ENCODE data around the gene LNP1.

DNA sequence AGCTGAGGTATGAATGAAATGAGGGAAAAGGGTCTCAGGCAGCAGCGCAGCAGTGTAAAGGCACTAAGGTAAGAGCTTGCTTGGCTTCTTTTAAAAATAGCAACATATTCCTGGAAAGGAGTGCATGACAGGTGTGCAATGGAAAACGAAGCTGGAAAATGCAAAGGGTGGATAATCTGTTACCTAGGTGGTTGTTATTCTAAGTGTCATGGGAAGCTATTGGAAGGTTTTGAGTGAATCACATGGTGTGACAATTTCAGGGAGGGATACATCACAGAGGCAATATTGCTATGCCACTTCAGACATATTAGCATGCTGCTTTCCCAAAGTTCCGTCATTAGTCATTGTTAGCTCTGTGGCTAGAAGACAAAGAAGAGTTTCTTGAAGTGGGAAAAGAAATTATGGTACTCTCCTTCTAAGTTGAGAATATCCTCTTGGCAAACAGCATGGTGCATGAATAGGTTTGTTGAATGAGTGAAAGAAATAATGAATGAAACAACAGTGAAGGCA lies 62.4 kb downstream of the LNP1 start:
- TF ChIP-seq, protein P1, sequence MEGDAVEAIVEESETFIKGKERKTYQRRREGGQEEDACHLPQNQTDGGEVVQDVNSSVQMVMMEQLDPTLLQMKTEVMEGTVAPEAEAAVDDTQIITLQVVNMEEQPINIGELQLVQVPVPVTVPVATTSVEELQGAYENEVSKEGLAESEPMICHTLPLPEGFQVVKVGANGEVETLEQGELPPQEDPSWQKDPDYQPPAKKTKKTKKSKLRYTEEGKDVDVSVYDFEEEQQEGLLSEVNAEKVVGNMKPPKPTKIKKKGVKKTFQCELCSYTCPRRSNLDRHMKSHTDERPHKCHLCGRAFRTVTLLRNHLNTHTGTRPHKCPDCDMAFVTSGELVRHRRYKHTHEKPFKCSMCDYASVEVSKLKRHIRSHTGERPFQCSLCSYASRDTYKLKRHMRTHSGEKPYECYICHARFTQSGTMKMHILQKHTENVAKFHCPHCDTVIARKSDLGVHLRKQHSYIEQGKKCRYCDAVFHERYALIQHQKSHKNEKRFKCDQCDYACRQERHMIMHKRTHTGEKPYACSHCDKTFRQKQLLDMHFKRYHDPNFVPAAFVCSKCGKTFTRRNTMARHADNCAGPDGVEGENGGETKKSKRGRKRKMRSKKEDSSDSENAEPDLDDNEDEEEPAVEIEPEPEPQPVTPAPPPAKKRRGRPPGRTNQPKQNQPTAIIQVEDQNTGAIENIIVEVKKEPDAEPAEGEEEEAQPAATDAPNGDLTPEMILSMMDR (conservative IDR thresholded peaks at IDR 0.05; ENCODE audit: low read length), result no peak
- no peak for TF ChIP-seq EZH2phosphoT487 (IDR thresholded peaks at IDR 0.05; ENCODE audit: borderline replicate concordance, low read depth, low read length)

All from OCI-LY7 (cell line).